LHCN-M2 (cell line): ENCODE data around the gene ZDHHC11B. TPM values are rescaled to one million over a fixed set of nuclear protein-coding genes. Genes with fewer than 3 reads are reported as not detected.
A peak's percentile ranks its signal among the peaks of the same experiment; 100 is the strongest.
"Not testable (repeated sequence)": the region's sequence is repeated elsewhere in the genome, so short reads cannot be mapped to it uniquely, and the experiment has no call there.

Experiments used
- DNase-seq: peaks from one replicate; pipeline ENCODE4 v3.0.0-alpha.2; 2012; ENCODE audit warnings: low read depth
- total RNA-seq: library from RNA; depleted of rRNA; stranded (reverse); fragments of >200 nt; gene quantifications from 2 replicates; pipeline ENCODE4 v1.2.3, GENCODE V29; 2014

The ZDHHC11B gene
- total RNA-seq, 1 experiment from 2014 or later, result not detected

- DNase-seq, result not testable (repeated sequence)
Measured at GRCh38 chr5:769485-770145, 14.9 kb downstream of the ZDHHC11B start.

DNA sequence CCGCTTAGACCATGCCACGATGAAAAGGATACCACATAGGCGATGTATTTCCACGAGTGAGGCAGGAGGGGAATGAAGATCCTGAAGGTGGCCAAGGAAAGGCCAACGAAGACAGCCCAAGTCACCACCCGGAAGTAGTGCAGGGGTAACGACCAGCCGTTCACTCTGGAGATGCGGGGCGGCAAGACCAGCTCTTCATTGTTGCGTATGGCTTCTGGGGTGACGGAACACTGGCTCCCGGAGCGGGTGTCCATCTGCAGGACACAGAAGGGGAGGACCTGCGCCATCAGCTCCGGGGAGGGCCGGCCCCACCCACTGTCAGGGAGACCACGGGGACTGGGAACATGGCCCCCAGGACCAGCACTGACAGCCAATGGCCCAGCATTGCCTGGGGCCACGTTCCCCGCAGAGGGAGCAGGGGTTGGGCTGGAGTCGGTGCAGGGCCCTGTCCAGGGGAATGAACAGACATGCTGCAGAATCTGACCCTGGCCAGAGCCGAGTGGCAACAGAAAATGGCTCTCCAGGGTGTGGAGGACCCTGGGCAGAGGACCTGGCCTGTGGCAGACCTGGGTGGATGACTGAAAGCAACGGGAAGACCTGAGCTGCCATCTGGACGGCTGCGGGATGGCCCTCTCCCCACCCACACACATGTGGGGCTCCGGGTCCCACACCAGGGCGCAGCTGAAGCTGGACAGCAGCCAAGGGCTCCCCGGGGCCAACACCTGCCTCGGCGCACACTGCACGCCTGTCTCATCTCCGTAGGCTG lies 17.7 kb downstream of the ZDHHC11B start:
- no peak for DNase-seq

DNA sequence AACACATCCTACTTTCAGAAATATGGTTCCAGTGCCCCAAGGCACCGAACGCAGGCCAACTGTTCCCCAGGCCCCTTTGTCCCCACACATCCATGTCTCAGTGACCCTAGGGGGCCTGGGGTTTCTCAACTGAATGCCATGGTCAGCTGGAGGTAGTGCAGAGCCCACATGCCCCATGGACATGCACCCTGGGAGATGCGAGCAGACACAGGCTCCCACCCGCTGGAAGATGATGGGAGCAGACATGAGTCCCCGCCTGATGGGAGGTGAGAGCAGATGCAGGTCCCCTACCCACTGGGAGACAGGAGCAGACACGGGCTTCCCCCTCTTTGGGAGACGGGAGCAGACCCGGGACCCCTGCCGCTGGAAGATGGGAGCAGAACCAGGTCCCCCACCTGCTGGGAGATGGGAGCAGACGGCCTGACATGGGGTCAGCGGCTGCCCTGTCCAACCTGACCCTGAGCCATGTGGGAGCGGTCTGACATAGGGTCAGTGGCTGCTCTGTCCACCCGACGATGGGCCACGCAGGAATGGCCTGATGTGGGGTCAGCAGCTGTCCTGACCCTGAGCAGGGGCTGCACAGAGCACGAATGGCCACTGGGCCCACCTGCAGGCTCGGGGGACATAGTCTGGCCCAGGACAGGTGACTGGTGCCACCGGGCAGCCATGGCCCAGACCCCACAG lies 18.4 kb downstream of the ZDHHC11B start:
- no peak for DNase-seq

GRCh38 chr5:763998-764781 lies 20.3 kb downstream of the ZDHHC11B start:
- no peak for DNase-seq

DNA sequence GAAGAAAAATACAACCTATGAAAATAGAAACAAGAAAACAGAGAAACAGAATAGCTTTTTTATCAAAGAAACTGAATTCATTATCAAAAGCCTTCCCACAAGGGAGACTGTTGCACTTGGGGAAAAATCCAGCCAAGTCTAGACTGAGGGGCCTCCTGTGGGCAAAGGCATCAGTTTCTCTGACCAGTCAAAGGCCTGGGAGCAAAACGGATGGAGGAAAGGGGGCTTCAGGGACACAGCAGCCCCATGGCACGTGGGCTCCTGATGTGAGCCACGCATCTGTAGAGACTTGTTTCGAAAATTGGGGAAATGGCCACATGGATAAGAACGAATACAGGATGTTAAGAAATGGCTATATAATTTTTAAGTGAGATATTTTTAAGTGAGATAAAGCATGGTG lies 21.1 kb downstream of the ZDHHC11B start:
- DNase-seq, result no peak

GRCh38 chr5:762996-763395 lies 21.5 kb downstream of the ZDHHC11B start:
- DNase-seq, result not testable (repeated sequence)

- DNase-seq, result no peak
Measured at GRCh38 chr5:761854-762710, 22.4 kb downstream of the ZDHHC11B start.

DNA sequence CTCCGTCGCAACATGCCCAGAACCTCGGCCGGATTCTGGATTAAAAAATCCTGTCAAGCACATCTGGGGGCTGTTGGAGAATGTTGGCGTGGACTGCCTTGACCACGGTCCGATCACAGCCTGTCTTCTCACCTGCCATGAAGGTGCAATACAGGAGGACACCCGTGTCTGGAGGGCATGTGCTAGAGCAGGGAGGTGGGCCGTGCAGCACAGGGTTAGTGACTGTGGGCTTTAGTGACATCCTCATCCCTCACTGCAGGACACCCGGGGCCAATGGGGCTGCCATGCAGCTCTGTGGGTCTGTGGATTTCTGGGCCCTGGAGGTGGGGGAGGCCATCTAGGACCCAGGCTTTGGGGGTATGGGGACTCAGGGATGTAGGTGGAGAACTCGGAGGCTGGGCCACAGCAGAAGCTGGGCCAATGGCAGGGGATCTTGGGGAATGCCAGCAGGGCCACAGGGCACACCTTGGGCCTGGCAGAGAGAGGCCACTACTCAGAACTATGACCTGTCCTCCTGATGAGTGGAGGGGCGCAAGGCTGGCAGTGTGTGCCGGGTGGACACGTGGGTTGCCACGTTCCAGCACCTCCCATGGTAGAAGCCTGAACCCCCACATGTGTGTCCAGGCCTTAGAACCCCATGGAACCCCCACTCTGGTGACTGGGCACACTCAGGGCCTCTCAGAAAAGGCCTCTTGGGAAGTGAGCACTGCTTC lies 23.3 kb downstream of the ZDHHC11B start:
- no peak for DNase-seq

- DNase-seq, result no peak
Measured at GRCh38 chr5:760363-761058, 24.0 kb downstream of the ZDHHC11B start.

DNA sequence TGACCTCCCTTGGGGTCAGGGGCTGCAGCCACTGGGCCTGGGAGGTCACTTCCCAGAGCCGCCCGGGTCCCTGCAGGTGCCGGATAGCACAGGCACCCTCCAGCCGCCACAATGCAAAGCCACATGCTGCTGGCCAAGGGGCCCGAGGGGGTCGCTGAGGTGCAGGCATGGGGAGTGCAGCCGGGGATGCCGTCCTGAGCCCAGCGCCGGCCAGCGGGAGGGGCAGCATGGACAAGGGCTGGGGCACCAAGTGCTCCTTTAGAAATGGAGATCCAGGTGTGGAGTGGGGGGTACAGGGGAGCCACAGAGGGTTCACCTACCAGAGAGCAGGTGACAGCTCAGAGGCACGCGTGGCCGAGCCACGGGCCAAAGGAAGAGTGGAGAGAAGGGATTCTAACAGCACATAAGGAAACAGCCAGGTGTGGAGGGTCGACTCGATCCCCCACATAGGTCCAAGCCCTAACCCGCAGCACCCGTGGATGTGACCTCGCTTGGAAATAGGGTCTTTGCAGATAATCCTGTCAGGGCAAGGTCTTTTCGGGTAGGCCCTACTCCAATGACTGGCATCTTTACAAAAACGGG lies 24.7 kb downstream of the ZDHHC11B start:
- no peak for DNase-seq

DNA sequence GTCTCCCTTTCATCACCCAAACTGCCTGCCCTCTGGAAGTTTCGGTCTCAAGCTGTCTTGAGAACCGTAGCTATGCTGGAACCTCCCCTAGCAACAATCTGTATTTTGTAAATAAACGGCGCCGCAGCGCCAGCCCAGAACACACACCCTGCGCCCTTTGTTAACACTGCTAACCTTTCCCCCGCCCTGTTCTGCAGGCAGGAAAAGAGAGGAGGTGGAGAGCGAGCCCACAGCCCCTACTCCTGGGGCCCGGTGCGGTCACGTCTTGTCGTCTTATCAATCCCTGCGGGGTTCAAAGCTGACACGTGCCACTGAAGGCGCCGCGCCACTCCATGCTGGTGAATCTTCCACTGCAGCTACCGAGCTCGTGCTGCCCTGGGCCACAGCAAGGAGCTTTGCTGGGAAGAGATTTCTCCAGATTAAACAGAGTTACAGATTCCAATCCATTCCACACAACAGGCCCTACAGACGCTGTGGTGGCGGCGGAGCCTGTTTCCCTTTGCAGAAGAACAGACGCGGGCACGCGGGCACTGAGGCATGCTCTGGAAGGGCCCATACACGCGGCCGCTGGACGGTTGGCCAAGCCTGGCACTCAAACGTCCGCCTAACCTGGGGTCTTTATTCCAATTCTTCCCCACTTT lies 25.3 kb downstream of the ZDHHC11B start:
- peak; percentile 2 for DNase-seq

DNA sequence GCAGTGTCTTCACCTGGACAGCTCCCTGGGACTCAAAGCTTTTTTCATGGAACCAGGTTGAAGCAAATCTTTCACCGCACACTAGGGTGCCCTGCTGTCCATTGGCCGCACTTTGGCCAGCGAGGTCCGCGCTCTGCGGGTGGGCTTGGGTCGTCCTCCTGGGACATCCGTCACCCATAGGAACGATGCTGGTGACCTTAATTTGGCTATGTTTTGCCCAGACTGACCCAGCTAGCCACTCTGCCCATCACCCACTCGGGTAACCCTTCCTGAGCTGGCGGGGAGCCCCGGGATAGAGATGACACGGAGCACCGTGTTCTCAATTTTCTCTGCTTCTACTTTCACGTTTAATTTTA lies 25.9 kb downstream of the ZDHHC11B start:
- no peak for DNase-seq

DNA sequence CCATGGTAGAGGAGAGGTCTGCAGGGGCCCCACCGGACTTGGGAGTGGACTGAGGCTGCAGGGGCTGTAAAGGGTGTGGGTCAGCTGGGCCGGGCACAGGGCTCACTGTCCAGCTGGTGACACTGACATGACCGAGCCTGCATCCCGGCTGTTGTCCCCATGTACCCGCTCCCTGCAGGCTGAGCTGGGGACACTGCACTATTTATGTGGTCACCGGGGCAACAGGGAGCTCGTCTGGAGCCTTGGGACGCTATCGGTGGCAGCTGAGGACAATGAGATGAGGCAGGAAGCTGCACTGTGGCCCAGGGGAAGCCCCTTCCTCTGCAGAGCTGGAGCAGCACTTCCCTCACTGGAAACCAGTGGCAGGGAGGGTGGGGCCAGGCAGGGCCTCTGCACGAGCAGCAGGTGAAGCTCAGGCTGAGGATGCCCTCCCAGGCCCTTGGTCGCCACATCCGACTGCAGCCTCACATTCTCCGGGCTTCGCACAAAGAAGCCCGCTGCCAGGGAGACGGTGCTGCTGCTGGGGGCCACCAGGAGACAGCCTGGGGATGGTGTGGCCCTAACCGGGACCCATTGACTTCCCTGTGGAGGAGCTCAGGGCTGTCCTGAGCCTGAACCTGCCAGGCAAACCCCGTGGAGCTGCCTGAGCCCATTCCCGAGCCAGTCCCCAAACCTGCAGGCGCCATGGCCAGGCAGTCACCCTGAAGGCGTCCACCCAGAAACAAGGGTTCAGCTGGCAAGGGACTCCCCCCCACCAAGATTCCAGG lies 26.4 kb downstream of the ZDHHC11B start:
- no peak for DNase-seq

GRCh38 chr5:757346-757930 lies 27.1 kb downstream of the ZDHHC11B start:
- DNase-seq, result no peak

DNA sequence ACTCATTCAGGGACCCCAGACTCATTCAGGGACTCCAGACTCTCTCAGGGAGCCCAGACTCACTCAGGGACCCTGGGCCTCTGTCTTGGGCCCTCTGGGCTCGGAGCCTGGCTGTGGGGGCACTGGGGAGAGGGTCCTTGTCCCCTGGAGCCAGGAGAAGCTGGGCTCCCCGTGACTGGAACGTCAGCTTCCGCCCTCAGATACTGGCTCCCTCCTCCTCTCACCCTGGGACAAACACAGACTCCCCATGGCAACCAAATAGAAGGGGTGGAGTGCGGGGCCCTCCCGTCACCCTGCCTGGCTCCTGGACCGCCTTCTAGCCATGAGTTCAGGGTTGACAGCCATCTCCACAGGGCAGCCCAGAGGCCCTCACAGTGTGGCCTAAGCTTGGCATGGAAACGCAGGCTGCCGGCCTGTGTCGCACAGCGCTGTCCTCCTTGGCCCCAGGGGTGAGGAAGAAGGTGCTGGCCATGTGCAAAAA lies 27.6 kb downstream of the ZDHHC11B start:
- no peak for DNase-seq

DNA sequence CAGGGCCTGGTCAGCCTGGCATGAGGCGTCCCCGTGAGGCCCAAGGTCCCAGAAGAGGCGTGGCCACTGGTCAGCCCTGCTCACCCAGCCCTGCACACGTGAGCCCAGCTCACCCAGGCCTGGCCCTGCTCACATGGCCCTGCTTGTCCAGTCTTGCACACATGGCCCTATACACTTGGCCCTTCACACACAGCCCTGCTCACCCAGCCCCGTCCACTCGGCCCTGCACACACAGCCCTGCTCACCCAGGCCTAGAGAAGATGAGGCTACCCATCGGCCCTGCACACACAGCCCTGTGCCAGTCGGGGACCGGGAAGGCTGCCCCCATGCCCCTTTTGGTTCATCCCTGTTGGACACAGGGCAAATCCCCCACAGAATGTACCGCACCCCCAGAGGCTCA lies 28.4 kb downstream of the ZDHHC11B start:
- DNase-seq, result no peak

DNA sequence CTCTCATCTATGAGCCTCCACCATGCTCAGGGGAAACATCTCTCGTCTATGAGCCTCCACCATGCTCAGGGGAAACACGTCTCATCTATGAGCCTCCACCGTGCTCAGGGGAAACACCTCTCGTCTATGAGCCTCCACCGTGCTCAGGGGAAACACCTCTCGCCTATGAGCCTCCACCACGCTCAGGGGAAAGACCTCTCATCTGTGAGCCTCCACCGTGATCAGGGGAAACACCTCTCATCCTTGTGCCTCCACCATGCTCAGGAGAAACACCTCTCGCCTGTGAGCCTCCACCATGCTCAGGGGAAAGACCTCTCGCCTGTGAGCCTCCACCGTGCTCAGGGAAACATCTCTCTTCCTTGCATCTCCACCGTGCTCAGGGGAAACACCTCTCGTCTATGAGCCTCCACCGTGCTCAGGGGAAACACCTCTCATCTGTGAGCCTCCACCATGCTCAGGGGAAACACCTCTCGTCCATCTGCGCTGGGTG lies 30.3 kb downstream of the ZDHHC11B start:
- DNase-seq, result not testable (repeated sequence)
